CD1c-positive myeloid dendritic cell (primary cell): ENCODE data around the gene LIPC.
A peak's percentile ranks its signal among the peaks of the same experiment; 100 is the strongest.

Experiments
- DNase-seq: peaks from one replicate; pipeline ENCODE4 v3.0.0-alpha.2; 2016; ENCODE audit errors: extremely low spot score

Gene LIPC

DNA sequence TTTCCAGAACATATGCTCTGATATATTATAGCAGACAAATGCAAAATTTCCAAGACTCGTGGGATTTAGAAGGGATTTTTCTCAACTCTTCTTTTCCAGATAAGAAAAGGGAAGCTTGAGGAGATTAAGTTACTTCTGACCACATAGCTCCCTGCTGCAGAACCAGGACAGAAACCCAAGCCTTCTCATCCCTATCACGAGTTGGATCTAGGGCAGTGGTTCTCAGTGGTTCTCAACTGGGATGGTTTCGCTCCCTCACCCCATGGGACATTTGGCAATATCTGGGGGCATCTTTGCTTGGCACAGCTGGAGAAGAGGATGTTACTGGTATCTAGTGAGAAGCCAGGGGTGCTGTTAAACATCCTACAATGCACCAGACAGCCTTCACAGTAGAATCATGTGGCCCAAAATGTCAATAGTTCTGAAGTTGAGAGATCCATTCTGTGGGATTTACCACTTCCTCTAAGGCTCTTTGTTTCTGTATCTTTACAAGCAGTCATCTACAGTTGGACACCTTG, 64.2 kb downstream of the LIPC start:
- no peak for DNase-seq

DNA sequence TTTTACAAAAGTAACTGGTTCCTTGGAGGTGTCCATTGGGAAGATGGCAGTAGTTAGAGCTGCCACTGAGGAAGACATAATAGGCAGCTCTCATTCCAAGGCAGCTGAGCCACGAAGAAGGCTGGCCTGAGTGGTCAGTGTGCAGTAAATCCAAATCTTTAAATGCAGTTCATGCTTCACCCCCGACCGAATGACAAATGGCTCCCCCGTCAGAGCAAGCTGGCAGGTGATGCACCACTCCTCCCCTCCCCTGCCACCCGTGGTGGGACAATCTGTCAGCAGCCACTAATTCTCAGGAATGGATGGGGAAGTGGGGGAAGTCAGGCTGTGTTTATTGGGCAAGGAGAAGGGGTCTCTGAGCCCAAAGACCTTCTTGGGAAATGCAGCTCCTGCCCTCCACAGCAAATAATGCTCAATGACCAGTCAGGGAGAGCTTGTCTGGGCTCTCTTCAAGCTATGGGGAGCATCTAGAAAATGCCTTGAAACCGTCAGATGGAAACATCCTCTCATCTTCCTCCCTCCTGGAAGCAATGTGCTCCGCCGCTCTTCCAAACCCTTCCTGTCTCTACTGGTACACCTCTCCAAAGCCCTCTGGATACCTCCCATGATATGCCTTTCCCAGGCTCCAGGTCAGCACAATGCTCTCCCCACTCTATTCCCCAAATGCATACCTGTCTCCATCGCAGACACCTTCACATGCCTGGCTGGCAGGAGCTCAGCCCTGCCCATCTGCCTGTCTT, 65.4 kb downstream of the LIPC start:
- no peak for DNase-seq

DNA sequence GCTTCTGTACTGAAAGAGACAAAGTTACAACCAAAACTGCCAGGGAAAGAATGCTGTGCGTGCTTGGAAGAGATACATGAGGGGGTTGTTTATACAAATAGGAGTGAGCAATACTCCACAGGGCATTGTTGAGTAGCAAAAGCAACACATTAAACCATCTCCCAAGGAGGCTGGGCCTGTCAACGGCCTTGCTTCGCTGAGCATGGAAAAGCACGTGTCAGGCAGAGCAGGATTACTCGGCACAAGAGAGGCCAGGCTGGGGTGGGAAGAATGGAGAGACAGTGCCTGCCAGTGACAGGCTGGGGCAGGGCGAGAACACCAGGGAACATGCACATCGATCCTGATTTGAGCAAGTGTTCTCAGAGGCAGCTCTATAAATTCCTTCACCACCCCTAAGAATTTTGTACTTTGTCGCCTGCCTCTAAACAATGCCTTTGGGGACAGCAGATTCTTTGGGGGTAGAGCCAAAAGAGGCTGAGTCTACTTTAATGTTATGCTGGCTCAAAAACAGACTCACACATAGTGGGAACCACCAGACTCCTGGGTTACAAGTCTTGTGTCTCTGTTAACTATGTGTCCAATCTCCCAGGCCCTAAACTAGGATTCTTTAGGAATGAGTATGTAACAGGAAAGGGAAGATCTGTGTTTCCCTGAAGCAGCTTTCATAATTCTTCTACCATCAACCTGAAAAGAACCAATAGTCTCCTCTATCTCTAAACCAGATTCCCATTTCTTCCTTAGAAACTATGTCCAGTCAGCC, 67.2 kb downstream of the LIPC start:
- no peak for DNase-seq

DNA sequence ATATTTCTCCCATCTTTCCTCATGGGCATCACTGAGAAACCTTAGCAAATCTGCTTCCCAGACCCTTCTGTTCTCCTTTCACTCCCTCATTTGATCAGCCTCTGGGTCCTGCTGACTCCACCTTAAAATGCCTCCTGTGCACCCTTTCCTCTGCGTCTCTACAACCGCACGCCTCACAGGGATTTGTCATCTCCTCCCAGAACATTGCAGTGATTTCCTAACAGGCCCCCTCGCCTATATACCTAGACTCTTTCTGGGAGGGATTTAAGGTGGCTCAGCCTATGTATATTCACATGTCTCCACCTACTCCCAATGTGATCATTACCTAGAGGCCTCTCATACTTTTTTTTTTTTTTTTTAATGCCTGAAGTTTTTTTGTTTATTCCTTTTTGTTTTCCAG, 69.2 kb downstream of the LIPC start:
- no peak for DNase-seq

DNA sequence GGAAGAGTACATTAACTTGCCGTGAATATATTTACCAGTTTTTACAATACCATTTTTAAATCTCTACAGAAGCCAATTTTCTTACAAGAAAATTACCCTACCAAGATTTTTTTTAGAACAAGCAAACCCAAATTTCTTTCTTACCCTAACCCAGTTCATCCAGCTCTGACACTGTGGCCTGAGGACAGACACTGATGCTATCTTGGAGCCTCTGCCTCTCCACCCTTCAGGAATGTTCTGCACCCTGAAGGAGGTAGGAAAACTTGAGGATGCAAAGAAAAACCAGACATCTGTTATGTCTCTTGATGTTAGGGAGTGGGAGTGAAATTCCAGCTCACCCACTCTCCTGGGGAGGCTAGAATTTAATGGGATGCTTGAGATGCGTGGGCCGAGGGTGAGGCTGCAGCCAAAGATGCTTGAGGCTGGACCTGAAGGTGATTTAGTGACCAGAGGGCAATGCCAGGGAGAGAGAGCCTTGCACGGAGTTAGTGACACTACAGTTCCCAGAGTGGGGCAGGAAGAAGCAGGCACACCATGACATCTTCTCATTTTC, 69.9 kb downstream of the LIPC start:
- DNase-seq, result no peak

DNA sequence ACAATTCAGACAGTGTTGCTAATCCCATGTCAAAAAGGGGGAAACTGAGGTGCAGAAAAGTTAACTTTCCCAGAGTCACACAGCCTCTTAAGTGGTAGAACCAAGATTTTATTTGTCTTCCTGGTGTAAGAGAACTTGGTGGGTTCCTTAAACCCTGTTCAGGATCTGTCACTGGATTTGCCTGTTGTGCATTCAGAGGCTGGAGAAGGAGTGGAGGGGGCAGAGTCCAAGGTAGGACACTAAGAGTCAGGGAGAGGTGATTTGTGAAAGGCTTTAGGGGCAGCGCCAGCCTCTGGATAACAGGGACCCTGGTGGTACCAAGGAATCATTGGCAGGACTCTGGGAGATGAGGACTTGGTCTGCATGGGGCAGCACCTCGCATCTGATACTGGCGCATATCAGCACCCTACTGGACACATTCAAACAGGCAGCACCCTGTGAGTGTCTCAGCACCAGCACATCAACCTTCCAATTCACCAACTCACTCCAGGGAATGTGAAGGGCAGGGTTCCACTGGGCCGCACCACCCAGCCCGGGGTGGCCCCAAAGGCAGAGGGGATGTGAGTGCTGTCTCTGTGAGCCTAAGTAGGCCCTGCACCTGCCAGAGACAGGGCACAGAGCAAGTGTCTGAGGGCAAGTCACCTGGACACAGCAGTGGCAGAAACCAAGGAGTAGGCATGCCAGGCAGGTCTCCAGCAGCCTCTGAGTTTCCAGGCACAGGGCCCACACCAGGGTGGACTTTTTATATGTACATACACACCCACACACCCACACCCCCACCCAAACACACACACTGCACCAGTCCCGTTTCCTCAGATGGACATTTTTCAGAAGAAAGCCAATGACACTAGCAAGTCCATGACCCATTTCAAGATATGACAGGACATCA, 71.6 kb downstream of the LIPC start:
- no peak for DNase-seq

DNA sequence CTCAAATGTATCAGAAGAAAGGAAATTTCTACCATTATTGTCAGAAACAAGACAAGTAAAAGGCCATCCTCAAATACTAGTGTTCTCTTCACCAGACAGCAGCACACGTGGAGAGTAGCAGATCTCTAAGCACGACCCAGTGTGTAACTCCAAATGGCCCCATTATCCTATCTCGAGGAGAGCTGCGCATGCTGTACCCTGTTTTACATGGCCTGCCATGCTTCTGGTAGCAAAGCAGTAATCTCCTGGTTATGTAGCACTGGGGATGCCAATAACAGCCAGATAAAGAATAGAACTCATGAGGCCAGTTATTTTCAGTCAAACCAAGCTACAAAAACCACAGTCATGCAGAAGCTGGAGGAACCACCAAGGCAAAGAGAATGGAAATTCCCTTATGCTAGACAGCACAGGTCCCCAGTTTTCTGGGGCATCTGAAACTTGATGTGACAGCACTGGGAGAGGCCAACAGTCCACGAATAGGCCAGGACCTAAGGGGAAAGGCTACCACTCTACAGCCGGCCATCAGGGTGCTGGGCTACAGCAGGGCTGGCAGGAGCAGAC, 73.0 kb downstream of the LIPC start:
- no peak for DNase-seq

DNA sequence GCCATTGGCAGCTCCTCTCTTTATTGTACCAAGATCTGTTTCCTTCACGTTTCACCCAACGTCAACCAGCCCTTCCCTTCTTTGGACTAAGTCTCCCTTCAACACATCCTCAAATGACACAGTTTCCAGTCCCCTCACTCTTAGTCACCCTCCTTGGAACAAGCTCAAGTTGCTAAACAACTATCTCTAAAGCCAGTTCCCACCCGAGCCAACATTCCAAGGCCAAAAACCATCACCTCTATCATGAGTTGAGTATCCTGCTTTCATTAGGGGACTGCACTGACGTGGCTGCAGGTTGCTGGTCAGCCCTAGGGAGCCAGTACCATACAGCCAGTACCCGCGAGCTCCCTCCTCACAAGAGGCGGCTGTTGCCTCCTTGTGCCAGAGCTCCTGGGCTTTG, 73.8 kb downstream of the LIPC start:
- no peak for DNase-seq

DNA sequence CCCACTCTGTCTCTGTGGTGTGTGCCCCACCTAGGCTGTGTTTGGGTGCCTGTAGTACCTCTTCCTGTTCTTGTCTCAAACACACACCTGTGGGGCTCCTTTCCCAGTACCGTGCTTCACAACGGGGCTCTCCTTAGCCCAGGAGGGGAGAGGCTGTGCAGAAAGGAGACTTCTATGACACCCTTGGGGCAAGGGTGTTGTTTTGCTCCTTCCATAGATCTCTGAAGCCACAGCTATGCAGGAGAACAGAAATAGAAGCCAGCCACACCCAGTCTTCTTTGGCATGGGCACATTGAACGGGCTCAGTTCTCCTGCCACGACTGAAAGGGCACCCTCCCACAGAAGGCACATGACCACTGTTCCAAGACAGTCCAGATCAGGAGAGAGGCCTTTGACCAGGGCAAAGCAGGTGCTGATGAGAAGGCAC, 74.3 kb downstream of the LIPC start:
- no peak for DNase-seq

DNA sequence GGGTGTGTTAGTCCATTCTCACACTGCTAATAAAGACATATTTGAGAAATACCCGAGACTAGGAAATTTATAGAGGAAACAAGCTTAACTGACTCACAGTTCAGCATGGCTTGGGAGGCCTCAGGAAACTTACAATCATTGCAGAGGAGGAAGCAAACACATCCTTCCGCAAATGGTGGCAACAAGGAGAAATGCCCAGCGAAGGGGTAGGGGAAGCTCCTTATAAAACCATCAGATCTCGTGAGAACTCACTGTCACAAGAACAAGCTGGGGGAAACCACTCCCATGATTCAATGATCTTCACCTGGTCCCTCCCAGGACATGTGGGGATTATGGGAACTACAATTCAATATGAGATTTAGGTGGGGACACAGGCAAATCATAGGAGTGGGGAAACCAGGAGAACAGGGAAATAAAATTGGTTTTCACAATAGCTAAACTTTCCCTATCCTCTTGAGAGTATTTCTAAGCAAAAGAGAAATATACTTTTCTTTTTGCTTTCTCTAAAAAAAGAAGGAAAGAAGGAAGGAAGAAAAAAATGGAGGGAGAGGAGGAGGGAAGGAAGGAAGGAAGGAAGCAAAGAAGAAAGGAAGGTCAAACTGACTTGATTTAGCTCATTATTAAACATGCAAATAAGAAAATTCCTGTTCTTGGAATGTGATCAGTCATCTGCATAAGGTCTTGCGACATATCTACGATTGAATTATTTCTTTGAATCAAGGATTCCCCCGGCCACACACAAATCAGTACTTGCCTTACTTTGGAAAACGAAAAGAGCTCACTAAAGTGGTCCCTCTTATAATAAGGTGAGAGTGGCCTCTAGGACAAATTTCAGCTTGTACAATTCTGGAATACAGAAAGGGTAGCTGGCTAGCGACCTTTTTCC, 75.2 kb downstream of the LIPC start:
- DNase-seq, result peak; percentile 67

DNA sequence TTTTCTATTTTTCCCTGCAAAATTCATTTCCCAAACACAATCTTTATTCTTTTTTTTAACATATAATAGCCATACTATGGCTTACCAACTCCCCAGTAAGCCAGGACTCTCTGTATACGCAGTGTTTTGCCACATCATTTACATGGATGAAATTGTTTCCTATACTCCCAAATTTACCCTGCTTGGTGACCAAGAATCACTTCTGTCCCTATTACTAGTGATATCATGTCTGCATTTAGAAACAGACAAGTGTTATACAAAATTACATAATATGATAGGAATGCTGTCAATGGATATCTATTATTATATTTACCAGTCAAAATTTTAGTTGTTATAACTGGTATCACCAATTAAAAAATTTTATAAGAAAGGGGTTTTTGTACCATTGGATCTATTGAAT, 77.8 kb downstream of the LIPC start:
- DNase-seq, result no peak

DNA sequence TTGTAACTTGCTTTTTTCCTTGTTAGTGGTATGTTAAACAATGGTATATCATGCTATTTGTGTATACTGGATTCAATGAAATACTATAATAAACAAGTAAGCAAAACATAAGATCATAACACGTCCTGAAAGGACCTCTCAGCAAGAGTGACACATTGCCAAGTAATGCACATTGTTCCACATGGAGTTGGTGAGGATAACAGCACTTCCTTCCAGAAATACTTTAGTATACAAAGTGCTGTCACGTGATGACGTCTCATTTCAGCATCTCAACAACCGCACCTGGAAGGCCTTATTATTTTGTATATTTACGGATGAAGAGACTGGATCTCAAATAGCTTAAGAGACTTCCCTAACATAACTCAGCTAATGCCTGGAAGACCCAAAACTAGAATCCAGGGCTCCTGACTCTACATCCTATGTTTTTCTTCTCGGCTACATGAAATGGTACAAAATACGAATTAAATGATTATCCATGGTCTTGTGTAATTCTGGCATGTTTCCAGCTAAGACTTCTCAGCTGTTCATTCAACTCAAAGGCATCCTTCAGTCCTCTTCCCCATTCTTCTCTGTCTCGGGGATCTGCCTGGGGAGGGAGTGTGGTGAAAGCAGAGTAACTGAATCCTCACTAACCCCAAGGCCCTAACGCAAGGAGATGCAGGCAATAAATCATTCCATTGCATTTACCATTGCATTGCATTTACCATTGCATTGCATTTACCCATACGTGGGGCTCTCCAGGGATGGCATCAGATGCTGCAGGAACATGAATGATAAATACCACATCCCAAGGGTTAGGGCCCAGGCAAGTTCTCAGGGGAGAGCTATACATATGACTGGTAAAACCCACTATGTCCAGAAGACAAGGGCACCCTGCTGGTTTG, 79.2 kb downstream of the LIPC start:
- DNase-seq, result no peak

DNA sequence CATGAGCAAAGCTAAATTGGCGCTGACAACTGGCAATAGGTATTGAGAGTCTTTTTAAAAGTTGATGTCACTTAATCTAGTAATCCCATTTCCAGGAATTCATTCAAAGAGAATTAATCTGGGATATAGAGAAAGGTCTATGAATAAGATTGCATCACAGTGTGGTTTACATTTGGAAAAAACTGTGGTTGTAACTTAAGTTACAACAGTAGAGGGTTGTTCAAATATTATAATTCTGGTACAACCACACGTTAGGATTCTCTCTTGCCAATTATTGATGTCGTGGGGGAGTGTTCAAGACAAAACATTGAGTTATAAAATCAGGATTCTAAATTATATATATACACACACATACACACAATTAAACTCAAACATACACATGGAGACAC, 79.8 kb downstream of the LIPC start:
- no peak for DNase-seq

DNA sequence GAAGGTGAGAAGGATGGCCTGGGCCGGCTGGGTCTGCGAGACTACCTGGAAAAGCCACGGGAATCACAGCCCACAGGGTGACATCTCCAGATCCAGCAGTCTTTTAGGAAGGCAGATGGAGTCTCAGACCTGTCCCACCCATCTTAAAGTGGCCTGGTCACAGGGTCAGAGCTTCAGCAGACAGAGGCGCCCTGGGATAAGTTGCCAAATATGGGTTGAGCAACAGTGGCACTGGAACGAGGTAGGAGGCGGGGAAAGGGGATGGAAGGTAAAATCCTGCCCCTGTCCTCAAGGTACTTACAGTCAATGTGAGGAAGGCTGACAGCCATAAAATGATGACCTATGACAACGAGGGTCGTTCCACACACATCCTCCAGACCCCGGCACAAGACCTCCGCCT, 80.7 kb downstream of the LIPC start:
- no peak for DNase-seq

DNA sequence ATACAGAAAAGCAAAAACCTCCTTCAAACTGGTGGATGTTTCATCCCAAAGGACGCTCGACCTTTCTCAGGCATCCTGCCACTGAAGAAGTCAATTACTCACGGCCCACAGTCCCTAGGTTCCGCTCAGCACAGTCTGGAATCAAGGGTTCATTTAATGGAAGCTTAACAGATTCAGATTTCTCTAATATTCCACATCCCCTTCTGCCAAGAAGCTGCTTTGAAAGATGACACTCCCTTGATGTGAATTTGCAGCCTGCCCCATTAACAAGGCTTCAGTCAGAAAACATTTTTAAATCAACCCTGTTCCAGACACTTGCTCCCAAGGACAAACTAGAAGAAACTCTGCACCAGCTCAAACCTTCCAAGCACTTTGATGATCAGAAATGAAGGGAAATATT, 81.2 kb downstream of the LIPC start:
- no peak for DNase-seq

DNA sequence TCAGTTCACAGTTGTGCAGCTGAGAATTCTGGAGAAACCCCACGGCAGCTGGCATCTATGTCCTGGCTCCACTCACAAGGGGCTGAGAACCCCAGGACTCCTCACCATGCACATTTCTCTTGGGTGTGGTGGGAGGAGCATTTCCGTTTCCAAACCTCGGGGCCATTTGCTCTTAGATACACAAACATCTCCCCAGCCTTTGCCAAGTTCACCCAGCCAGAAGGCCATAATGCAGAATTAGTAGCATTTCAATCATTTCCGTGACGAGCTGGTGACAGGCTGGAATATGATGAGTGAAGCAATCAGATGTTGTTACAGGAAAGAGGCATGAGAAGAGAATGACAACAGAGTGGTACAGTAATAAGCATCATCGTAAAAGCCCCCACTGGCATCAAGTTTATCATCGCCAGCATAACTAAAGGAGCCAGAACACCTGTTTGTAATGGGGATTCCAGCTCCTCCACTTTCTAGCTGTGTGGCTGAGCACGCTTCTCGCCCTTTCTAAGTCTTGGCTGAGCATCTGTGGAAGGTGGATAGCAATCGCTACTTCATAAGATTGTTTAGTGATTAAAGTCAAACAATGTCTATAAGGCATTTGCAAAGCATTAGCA, 82.0 kb downstream of the LIPC start:
- no peak for DNase-seq

DNA sequence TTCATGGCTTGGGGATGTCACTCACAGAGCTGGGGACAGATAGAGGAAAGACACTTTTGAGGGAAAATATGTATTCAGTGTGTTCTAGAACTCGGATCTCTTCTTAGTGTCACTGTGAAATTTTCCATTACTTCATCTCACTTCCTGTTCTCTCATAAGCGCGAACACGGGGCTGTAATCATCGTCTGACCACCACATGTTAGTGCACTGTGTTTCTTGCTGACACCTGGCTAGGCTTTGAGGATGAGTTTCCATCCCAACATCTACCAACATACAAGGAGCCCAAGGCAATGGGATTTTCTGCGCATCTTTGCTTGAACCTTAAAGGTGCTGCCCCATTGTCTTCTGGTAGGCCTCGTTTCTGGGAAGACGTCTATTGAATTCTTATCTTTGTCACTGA, 84.0 kb downstream of the LIPC start:
- peak; percentile 66 for DNase-seq

DNA sequence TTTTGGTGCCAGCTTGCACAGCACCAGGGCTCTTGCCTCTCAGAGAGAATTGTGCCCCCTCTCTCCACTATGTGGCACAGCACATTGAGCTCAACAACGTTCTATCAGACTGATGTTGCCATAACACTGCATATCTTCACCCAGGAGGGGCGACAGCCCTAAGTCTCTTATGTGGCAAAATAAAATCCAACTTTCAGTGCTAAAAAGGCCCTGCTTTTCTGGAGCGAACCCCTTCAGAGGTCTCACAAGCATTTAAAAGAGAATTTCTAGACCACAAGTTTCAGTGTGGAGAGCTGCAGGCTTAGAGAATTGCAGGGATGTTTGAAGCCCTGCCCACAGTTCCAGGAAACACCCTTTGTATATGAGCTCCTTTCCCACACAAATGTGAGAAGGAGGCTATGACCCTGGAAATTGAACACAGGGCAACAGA, 85.5 kb downstream of the LIPC start:
- no peak for DNase-seq
